Stimulated activated CD8-positive, alpha-beta memory T cell treated with anti-CD3 and anti-CD28 coated beads, Interleukin-12 subunit alpha, Interleukin-12 subunit beta, amount 100 ng/mL, for 24 hours (primary cell): Measurements from ENCODE around the gene HAND1.

ENCODE experiments used
- DNase-seq: peaks from one replicate; pipeline ENCODE4 v3.0.0-alpha.2; 2020; ENCODE audit errors: extremely low read depth

HAND1 gene

DNA sequence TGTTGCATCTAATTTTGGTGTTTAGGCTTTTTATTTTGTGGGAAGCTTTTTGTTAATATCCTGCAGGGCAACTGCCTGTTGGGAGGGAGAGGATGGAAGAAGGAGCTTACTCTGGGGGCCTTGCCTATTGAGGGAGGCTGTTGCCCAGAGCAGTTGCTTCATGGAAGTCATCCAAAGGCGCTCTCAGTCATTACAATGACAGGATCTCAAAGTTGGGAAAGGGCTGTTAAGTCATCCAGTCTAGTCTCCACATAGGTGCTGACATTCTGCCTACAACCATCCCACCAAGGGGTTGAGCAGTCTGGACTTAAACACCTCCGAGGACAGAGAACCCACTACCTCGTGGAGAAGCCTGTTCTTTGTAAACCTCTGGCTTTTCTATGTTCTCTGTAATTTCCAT is 19.0 kb downstream of the HAND1 start:
- no peak for DNase-seq

DNA sequence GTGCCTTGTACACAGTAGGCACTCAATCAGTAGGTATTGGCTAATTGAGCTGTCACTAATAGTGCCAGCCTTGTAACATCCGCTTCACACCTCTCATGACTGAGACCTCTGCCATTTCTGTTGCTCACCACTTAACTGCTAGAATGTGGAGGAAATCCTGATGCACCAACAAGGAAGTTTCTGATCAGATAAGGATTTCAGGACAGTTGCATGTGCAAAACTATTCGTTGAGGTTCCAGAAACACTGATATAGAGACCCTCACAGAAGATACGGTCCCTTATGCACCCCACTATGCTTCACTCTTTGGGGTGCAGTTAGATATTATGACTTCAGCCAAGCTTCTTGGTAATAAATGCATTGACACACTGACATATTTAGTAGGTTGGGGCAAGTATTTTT is 21.5 kb downstream of the HAND1 start:
- DNase-seq = no peak

DNA sequence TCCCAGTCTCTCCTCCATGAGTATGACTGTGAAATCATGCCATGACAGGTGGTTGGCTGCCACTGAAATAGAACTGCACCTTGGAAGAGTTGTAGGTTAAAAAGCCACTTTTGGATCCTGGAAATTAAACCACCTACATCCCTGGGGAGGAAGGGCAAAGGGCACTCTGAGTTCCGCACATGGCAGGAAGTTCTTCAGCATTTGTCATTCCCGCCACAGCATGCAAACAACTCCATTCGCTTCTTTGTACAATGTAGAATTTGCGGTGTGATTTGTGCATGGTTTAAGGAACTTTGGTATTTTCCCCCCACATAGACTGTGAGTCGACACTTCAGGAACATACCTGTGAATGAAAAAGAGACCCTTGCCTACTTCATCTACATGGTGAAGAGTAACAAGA is 22.4 kb downstream of the HAND1 start:
- no peak for DNase-seq

DNA sequence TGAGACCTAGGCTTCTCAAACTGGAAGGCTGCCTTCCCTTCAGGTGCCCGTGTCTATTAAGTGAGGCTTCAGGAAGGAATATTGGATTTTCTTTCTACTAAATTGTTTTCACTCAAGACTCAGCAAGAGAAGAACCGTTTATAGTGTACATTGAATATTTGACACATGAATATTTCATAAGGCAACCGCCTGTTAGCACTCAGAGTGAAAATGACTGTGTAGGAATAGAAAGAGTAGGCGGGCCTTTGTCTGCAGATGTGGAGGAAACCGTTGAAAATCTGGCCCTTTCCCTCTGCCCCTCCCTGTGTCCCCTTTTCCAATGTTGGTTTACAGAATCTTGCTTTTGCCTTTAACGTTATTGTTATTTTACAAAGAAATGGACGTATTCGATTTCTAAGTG is 26.1 kb downstream of the HAND1 start:
- DNase-seq = no peak

DNA sequence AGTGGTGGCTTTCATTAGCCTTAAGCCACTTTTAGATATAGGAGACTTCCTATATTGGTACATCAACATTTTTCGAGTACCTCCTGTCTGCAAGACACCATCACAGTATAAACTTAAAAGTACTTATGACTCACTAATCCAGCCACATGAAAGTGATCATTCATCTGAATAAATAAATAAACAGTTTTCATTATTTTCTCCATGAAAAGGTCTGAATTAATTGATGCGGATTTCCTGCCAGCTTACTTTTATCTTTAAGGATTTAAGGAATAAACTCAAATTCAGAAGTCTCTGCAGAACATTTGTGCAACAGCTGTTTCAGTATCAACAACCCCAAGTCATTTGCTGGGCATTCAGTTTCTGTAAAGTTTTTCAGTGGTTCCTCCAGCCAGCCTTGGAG is 28.2 kb downstream of the HAND1 start:
- DNase-seq = no peak

DNA sequence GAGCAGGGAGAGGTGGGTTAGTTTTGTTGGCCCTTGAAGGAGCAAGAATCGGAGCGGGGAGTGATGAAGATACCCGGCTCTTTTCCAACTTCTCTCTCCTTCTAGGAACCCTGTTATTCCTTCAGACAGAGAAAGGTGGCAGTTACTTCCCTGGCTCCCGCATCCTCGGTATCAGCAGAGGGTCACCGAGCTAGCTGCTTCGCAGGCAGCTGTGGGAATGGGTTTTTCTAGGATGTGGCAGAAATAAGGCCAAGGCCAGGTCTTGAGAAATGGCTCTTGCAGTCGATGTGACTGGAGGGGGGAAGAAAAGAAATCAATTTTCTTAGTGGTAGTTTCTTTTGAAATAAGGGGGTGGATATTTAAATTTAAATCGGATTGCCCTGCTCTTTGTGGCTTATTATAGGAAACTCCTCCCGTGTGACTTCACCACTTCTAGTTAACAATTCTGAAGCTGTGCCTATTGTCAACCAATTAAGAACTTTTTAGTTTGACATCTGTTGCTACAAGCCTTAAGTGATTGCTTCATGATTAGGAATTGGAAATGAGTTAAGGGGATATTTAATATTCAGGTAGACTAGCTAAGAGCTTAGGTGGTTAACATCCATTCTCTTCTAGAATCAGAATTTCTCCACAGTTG is 30.8 kb downstream of the HAND1 start:
- DNase-seq = no peak

DNA sequence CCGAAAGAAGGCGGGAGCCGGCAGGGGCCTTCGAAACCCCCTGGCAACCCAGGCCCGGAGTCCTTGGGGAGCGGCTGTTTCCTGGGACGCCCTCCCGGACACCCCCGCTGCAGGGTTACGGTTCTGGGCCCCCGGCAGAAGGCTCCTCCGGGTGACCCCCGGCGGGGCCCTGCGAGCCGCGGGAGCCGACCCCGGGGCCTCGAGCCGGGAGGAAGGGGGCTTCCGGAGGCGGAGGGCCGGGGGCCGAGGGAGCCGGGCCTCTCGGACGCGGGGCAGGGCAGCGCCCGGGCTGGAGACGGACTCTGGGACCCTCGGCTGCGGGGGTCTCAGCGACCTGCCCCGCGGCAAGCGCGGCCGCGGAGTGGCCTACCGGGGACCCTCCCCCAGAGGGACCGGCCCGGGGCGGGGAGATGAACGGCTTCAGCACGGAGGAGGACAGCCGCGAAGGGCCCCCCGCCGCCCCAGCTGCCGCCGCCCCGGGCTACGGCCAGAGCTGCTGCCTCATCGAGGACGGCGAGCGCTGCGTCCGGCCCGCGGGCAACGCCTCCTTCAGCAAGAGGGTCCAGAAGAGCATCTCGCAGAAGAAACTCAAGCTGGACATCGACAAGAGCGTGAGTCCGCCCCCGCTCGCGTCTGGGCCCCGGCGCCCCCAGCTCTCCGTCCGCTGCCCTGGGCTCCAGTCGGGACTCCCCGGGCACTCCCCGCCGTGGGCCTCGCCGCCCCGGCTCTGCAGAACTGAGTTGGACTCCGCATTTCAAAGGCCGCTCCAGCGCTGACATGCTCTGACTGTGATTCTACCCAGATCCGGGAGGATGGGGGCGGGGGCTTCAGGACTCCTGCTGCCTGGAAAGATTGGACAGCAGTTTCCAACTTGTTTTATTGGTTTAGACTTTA is 31.6 kb downstream of the HAND1 start:
- no peak for DNase-seq

DNA sequence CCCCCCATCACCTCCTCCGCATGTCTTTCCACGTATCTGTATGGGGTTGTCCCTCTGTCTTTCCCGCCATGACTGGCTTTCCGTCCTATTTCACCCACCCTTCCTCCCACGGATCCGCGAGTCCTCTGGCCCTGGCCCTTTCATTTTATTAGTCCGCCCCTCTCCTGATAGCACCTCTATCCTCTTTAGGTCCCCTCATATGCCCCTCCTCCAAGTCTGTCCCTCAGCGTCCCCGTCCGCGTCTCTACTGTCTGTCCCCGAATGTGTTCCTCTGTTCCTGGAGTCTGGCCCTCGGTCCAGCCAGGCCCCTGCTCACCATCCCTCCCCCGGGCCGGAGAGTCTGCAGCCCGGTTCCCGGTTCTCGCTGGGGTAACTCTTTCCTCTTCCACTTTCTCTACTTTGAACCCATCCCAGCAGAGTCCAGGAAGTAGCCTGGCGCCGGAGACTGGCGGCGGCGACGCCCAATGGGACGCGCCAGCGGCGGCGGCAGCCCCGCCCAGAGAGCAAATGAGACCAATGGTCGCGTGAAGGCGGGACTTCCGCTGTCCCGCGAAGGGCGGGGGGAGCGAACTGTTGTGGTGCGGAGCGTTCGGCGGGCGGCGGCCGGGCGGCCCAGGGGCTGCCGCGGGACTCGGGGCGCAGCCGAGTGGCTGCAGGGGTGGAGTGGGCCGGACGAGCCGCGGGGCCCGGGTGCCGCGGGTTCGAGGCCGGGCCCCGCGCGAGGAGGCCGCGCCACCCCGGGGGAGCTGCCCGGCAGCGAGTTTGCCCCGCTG is 32.4 kb downstream of the HAND1 start, which contains the start of gene SAP30L:
Gene SAP30L, plus strand, starts transcription at position 576 of the 773 bp plus-strand sequence. CDS start 608 bp downstream, outside the sequence.
- DNase-seq = peak; percentile 83

DNA sequence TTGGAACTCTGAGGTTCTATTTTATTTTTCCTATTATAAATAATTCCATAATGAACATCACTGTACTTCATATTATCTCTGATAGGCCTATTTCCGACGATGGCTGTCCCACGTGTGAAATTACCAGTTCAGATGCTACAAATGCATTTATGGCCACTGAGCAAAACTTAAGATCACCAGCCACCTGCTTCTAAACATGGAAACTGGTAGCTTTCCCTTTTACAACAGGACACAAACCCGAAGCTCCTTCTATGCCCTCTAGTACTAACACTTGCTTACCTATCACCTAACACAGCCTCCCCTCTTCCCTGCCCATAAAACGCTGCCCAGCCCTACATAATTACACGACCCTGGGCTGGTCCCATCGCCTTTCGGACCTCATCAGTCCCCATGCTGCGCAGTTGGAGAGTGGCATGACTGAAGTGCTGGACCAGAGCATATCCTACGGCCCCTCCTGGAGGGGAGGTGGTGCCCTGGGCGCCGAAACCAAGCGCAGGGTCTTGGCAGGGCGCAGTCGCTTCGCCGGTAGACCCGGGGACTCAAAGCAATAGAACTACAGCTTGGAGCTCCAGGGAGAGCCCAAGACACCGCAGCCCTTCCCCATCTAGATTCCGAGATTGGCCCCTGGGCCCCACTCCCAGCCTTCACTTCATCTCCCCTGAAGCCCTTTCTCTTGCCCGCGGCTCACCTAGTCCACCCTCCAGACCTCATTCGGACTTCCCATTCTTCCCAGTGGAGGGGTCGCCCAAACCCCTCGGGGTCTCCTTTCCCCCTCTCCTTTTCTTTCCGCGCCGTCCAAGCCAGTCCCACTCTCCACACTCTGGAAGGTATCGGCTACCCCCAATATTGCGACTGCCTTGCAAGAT is 33.2 kb downstream of the HAND1 start:
- DNase-seq = no peak

DNA sequence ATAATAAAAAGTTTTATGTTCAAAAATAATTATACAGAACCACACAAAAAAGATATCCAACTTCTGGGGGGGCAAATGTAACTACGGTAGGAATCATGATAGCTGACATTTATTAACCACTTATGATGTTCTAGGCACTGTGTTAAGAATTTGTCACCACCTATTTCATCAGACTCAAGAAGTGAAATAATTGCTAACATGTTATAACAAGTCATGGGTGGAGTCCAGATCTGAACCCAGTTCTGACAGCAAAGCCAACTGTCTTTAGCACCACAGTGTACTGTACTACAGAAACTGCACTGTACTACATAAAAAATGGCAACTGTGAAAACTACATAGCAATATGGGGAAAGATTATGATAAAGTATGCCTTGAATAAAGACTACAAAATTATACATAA is 35.2 kb downstream of the HAND1 start:
- DNase-seq = no peak

DNA sequence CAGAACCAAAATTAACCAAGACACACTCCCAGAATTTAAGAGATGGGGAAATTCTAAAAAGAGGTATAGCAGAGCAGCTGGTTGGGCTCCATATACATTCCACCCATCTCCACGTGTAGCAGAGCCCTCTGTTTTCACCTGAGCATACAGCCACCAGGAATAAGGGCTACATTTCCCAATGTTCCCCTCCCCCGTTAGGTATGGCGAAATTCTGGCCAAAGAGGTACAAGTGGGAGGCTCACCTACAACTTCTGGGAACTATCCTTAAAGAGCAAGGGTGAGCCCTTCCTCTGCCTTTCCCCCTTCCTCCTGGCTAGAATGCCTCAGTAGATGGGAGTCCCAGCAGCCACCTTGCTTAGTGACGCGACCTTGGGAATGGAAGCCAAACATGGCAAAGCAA is 37.5 kb downstream of the HAND1 start:
- no peak for DNase-seq

DNA sequence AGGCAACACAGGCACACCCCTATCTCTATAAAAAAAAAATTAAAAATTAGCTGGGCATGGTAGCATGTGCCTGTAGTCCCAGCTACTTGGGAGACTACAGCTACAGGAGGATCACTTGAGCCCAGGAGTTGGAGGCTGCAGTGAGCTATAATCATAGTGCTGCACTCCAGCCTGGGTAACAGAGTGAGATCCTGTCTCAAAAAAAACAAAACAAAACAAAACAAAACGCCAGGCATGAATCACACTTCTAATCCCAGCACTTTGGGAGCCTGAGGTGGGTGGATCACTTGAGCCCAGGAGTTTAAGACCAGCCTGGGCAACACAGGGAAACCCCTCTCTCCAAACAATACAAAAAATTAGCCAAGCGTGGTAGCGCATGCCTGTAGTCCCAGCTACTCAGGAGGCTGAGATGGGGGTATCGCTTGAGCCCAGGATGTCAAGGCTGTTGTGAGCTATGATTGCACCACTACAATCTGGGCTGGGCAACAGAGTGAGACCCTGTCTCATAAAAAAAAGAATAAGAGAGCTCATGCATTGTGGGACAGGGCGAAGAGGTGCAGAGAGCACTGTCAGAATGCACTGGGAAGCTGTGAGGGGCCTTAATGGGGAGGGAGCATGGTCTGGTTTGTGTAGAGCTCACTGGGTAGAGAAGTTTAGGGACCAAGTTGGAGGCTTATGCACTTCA is 40.6 kb downstream of the HAND1 start:
- no peak for DNase-seq

DNA sequence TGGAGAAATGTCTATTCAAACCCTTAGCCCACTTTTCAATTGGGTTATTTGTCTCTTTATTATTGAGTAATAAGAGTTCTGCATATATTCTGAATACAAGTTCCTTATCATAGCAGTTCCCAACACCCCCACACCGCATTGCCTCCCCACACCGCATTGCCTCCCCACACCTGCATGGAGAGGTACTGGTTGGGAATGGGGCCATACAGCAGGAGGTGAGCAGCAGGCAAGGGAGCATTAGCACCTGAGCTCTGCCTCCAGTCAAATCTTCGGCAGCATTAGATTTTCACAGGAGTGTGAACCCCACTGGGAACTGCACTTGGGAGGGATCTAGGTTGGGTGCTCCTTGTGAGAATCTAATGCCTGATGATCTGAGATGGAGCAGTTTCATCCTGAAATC is 42.8 kb downstream of the HAND1 start:
- no peak for DNase-seq

DNA sequence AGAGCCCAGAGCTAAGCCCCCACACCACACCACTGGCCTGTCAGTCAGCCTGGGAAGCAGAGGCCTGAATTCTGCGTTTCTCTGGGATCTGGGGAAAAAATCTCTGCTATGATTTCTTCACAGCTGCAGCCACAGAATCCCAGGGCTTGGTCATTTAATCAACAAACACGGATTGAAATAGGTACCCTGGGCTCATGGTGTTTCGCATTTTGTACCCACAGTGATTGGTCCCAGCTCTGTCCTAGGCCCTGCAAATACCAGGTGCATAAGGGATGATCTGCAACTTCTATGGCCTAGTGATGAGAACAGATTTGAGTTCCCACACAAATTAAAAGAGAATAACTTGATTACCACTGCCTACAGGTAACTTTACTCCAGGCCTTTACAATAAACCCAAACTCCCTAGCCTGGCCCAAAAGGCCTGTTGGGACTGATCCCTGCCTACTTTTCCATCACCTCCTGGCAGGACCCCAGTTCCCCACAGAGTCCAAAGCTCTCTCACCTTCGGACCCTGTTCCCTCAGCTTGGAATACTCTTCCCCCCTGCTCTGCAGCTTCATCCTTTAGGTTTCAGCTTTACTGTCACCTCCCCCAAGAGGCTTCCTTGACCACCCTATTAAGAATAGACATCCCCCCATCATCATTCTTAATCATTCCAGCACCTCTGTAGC is 46.9 kb downstream of the HAND1 start:
- DNase-seq = no peak

DNA sequence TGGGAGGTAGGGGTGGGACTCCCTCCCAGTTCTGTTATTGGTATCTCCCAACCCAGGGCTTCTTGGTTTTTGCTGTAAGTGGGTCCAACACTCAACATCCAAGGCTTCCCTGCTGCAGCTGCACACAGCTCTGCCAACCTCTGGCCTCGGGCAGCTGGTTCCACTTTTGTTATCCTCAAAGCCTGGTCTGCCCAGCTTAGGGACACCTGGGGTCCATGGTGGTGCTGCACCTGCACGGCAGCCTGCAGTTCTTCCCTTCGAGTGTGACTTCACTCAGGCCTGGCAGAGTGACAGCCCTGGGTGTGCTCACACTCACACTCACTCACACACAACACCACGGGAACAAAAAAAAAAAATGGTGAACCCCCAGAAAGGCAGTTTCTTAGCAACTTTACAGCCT is 47.6 kb downstream of the HAND1 start:
- no peak for DNase-seq

DNA sequence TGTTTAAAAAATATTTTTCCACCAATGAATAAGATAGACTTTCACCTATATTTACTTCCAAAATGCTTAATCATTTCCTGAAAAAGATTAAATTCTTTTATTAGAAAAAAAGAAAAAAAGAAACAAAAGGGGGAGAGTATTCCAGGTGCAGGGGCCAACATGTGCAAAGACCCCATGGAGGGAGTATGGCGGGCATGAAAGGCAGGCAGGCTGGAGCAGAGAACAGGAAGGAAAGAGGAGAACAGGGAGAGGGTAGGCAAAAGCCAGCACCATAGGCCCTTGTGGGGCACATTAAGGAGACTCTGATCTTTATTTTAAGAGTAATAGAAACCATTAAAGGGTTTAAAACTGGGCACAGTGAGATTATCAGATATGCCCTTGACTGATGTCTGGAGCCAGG is 48.7 kb downstream of the HAND1 start:
- no peak for DNase-seq

DNA sequence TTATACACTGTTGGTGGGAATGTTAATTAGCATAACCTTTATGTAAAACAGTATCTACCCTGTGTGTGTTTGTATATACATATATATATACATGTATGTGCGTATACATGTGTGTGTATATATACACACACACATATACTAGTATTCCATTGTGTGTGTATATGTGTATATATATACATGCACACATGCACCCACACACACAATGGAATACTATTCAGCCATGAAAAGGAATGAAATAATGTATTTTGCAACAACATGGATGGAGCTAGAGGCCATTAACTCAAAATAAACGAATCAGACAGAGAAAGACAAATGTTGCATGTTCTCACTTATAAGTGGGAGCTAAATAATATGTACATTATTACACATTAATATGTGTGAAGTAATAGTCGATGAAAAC is 49.8 kb downstream of the HAND1 start:
- no peak for DNase-seq
